ENCODE measurements around the gene KRTAP12-2.
A peak's percentile ranks its signal among the peaks of the same experiment; 100 is the strongest.

Gene KRTAP12-2, protein sequence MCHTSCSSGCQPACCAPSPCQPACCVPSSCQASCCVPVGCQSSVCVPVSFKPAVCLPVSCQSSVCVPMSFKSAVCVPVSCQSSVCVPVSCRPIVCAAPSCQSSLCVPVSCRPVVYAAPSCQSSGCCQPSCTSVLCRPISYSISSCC

DNA sequence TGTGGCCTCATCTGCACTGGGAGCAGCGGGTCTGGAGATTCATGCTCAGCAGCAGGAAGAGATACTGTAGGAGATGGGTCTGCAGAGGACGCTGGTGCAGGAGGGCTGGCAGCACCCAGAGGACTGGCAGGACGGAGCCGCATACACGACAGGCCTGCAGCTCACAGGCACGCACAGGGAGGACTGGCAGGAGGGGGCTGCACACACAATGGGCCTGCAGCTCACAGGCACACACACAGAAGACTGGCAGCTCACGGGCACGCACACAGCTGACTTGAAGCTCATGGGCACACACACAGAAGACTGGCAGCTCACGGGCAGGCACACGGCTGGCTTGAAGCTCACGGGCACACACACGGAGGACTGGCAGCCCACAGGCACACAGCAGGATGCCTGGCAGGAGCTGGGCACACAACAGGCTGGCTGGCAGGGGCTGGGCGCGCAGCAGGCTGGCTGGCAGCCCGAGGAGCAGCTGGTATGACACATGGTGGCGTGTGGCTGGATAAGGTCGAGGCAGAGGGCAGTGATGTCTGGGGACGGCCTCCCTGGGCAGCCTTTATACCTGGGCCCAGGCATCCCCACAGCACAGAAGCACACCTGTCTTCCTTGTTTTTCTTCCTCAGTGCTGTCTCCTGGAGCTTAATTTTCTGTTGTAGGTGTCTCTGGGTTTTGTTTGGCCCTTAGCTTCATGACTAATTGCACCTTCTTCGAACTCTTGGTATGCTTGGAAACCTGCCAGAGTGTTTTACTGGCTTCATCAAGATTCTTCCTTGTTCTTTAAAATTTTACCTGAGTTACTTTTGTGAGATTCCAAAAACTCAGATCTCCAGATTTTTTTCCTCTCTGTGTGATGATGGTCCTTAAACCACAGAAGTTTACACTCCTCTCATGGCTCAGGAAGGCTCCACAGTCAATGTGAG lies at the start of gene KRTAP12-2:
TSS of gene KRTAP12-2 (minus strand) at position 527 of the 920 bp plus-strand sequence. CDS start at position 486, 41 bp downstream.
- peak; percentile 70 for DNase-seq

DNA sequence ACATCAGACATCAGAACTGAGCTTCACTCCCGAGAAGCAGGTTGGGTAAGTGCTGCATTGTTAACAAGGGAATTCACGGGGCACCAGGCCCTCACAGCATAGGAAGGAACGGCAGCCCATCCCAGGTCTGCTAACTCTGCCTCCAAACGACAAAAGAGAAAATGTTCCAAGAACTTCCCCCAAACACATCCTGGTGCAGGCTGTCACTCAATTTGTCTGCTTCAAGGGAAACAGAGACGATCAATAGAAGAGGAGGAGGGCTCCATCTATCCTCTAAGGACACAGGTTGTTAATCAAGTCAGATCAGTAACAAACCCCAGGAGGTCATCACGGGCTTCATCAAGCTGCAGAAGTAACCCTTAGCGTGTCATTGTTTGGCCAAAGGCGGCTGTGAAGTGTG lies 48.2 kb upstream of the KRTAP12-2 start:
- DNase-seq = no peak

DNA sequence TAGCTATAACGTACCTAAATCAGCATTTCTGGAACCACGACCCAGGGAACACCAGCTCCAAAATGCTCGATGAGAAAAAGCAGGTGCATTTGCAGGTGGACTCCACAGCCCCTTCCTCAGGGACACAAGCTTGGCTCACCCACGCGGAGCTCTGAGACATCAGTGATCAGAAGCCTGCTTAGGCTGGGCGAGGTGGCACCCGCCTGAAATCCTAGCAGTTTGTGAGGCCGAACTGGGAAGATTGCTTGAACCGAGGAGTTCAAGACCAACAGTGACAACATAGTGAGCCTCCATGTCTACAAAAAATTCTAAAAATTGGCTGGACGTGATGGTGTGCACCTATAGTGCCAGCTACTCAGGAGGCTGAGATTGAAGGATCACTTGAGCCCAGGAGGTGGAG lies 47.1 kb upstream of the KRTAP12-2 start:
- DNase-seq = no peak

DNA sequence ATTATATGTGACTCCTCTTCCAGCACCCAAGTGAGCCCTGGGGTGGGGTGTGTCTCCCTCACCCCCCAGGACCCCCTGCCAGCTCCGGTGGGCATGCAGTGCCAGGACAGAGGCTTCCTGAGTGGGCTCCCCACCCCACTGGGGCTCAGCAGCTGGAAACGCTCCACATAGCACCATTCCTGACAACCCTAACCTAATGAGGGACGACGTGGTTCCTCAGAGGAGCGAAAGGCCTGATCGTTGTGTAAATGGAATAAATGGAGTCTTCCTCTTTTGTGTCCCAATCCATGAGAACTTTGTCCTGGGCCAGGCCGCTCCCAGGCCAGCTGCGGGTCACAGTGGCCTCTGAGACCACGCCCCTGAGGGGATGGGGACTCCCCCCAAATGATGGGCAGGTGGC lies 46.4 kb upstream of the KRTAP12-2 start:
- DNase-seq = no peak

DNA sequence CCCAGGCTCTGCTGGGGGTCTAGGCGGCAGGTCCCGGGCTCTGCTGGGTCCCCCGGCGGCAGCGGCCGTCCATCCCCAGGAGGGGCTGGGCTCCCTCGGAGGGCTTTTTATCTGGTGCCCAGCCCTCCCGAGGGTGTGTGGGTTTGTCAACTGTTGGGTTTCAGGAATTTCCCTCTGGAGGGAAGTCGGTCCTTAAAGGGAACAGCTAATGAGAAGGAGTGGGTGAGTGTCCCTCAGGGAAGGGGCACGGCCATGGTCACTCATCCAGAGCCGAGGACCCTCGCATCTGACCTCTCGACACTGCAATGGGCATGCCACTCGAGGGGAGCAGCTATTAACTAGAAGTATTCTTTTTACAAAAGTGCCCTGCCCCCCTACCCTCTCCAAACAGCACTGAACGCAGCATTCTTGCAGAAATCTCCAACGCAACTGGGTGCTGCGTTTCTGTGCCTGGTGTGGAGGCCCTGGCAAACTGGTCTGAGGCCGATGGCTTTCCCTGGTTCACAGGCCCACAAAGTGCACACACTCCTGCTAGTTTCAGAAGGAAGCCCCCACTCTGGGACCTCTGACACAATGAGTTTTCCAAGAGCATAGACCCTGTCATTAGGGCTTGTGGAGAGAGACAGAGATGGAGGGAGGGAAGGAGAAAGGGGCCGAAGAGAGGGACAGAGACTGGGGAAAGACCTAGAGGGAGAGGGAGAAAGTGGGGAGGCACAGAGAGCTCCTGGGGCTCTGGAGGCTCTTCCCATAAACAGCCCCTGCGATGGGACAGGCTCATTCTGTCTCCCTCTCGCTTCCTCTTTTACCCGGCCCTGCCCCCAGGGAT lies 45.7 kb upstream of the KRTAP12-2 start:
- no peak for DNase-seq

DNA sequence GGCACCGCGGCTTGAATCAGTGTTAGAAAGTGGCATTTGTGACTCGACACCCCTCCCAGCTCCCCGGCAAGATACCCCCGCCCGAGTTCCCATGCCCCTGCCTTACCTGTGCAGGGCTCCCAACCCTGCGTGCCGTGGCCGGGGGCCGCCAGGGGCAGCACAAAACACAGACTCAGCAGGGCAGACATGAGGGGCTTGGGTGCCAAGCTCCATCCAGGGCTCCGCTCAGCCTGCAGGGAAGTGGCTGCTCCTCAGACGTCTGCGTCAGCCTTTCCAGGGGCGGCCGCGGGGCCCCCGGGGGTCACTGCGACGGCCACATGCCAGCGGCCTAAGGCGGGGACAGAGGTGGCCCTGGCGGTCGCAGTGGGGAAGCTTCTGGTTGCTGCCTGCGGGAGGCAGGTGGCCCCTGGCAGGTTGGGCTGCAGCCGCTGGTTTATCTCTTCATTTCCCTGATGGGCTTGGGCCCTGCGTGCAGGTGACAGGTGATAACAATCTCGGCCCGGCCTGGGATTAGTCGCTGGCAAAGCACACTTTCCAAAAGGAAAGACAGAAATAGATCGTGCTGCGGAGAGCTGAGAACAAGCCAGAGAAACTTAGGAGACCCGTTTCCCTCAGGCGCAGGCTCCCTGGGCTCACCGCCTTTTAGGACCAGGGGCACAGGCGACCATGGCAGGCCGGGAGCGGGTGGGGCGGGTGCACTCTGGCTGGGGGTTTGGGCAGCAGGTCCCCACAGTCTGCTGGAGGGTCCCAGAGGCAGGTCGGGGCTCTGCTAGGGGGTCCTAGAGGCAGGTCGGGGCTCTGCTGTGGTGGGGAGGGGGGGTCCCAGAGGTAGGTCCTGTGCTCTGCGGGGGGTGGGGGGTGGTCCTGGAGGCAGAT lies 44.8 kb upstream of the KRTAP12-2 start, which contains the start of gene TSPEAR:
TSS of gene TSPEAR (minus strand) at position 246 of the 876 bp plus-strand sequence. CDS start at position 188, 58 bp downstream.
- peak; percentile 51 for DNase-seq

DNA sequence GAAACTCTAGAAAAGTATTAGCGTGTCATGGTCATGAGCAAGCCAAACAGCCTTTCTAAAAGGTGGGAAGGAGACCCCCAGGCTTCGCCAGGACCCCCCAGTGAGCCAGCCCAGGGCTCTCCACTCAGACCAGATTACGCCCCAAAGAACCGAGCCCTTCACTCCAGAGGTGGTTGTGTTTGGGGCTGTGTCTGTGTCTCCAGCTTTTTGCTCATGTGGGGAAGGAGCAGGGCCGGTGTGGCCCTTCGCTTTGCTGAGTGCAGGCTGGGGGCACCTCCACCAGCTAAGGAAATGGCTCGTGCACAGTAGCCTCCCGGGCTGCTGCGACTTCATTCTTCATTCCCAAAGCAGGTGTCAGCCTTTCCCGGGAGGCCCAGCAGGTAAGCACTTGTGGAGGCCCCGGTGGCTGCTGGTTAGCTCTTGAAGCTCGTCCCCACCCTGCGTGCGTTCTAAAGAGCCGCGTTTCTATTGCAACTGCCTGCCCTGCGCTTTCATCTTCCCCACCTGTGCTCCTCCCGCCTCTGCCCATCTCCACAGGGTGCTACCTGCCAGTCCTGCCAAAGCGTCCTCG lies 44.1 kb upstream of the KRTAP12-2 start:
- peak; percentile 69 for DNase-seq

DNA sequence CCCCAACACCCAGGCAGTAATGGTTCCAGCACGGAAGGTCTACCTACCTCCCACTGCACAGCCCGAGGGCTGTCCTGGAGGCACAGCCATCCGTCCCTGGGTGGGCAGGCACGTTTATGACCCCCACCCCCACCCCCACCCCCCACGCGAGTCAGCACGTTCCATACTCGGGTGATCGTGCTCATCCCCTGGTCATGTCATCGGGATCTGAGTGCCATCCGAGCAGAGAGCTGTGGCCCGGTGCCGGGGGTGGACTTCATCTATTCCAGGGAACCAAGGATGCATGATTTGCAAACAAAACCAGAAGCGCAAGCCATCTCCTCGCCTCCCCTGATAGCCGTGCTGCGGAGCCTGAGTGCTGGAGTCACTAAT lies 43.6 kb upstream of the KRTAP12-2 start:
- DNase-seq = no peak

DNA sequence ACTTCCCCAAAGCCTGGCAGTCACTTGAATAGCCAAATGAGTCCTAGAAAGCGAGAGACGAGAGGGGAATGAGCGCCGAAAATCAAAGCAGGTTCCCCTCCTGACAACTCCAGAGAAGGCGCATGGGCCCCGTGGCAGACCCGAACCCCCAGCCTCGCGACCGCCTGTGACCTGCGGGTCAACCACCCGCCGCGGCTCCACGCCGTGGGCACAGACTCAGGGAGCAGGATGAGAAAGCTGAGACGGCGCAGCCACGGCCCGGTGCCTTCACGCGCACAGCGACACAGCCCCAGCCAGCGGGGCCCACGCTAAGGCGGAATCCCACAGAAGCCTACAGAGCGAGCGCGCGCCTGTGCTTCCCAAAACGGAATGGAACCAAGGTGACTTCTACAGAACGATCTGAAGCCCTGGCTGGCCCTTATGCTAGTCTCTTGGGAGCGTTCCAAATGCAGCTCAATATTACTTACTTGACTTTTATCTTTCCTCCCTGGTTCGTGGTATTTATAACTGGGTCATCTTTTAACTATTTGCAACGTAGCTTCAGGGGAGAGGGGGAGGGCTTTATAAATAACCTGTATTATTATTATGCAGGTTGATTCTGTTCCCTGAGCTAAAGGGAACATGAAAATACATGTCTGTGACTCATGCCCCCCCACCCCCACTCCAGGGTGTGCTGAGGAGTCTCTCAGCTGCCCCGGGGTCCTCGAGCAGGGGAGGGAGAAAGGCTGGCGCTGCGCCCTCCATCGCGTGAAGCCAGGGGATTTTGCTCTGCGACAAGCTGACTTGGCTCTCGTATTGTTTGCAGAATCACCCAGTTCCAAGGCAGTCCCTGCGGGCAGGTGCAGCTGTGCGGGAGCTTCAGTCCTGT lies 42.9 kb upstream of the KRTAP12-2 start:
- DNase-seq = peak; percentile 72

DNA sequence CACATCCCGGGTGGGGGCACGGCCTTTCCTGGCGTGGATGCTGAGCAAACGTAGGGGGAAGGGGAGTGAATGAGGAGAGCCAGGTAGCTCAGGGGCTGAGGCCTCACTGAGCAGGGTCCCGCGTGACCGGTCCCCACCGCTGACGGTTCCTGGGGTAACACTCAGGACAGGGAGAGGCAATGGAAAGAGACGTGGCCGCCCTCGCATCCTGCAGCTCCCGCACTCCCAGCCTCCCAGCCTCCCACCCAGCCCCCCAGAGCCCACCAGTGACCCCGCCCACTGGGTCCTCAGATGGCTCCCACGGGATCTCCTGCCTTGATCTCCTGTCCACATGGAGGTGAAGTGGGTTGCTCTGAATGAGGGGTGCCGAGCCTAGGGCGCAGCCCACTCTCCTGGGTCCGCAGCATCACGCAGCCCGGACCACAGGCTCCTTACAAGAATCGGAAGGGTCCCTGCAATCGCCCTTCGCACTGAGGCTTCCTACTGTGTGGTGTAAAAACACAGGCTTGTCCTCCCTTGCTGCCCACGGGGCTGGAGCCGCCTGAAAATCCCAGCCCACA lies 42.2 kb upstream of the KRTAP12-2 start:
- DNase-seq = no peak

DNA sequence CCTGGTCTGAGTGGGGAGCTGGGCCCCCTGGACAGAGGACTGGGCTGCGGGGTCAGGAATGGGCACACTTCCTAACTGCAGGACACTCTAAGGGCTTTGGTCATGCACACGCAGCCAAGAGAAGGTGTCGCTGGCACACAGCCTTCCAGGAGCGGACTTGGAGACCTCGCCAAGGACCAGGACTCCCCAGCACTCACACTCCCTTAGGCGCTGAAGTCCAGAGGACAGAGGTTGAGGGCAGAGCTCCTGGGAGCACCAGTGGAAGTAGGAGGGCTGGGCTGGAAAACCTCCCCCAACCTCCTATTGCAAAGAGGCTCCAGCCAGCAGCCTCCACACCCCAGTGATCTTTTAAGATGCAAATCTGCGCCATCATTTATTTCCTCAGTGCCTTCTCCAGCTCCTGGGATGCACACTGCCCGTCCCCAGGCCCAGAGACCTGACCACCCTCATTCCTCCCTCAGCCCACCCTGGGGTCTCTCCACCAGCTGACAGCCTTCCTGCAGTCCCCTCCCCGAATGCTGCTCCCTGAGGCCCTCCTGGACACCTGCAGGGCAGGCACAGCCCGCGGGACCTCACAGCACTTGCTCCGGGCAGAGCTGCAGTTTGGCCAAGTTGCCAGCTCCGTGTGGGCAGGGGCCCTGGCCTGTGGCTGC lies 41.6 kb upstream of the KRTAP12-2 start:
- no peak for DNase-seq

DNA sequence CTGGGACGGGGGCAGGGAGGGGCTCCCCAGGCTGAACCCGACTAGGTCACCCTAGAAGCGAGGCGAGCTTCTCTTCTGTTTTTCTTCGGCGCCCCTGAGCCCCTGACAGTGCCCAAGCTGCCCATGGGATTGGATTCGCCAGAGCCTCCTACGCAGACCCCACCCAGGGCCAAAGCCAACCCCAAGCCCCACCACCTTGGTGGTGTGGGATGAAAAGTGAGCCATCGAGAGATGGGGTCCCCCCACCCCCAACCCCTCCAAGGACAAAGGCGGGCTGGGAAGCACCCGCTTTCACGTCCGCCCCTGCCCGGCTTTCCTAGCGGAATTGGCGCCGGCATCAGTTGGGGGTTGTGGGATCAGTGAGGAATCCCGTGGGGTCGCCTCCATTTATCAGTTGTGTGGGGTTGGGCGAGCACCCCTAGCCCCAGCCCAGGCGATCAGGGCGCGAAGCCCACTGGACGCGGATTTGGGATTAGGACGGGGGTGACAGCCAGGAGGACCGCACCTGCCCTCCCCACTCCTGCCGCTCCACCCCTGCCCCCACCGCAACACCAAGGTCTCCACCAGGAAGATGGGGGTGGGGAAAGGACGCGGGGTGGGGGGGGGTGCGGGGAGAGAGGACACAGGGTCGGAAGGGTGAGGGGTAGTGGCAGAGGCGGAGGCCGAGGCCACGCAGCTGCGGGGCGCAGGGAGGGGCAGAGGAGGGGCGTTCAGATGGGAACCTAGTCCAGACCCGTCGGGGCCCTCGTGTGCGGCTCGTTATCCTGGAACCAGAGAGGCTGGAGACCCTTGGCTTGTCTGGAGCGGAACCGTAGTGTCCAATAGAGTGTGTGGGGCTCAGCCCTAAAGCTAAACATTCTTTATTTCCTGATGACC lies 40.2 kb upstream of the KRTAP12-2 start:
- DNase-seq = no peak

DNA sequence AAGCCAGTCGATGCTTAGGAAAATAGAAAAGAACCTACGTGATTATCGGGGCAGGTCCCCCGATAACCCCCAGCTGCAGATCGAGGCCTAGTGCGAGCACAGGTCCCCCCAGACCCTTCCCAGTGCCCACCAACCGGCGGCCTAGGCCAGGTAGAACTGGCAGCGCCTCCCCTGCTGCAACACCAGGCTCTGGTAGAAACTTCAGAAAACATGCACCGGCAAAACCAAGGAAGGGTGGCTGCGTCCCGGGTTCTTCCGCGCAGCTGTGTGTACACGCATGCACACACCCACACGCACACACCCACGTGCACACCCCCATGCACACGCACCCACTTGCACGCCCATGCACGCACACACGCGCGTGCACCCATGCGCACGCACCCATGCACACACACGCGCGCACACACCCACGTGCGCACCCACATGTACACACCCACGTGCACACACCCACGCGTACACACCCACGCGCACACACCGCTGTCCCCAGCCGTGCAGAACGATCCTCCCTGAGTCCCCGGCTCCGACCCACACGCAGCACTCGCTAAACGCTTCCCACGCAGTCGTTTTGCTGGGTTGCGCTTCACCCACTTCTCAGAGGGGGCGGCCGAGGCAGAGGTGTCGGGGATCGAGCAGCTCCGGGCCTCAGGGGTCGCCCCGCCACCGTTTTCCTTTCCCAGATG lies 39.4 kb upstream of the KRTAP12-2 start:
- no peak for DNase-seq

DNA sequence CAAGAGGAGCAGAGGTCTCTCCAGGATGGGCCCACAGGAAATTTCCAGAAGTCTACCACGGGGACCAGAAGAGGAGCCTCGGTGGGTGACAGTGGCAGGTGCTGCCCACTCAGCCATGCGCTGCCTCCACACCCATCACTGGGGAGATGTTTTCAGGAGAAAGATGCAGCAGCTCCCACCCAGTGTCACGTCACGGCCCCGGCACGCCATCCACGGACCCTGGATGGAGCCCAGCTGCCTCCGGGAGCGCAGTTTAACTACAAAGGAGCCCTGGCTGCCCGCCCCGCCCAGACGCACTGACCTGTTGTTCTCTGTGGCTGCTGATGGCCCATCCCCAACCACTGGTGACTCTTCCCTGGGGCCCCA lies 37.9 kb upstream of the KRTAP12-2 start:
- no peak for DNase-seq

DNA sequence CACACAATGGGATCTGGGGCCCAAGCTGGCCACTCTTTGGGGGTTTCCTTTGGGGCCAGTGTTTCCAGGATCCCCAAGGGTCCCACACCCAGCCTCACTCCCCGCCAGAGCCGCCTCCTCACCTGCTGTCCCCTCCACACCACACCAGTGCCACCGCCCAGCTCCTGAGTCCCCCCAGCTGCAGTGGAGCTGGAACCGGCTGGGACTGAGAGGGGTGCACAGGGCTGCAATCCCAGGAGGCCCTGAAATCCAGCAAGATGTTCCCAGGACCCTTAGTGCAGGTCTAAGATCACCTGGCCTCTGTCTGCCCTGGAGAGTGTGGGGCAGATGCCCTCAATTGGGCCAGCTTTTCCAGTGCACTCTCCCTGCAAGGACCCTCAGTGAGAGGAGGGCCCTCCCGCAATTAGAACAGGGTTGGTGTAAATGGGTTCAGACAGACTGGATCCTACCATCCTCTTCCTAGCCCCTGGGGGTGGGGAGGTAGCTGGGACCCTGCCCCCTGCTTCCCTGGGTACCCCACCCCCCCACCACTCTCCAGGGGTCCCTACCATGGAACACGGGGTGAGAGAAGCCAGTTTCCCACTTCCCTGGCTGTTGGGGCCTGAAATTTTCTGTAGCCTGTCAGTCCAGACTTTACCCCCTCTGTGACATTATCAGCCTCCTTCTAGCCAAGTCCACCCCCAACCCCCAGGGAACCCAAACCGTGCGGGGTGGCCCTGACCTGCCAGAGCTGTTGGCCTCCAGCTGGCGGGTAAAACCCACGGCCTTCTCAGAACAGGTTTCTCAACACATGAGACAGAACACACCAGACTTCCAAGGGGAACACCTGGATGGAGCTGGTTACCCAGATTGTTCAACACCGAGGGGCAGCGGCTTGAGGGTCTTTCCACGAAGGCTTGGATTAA lies 37.3 kb upstream of the KRTAP12-2 start:
- DNase-seq = no peak

DNA sequence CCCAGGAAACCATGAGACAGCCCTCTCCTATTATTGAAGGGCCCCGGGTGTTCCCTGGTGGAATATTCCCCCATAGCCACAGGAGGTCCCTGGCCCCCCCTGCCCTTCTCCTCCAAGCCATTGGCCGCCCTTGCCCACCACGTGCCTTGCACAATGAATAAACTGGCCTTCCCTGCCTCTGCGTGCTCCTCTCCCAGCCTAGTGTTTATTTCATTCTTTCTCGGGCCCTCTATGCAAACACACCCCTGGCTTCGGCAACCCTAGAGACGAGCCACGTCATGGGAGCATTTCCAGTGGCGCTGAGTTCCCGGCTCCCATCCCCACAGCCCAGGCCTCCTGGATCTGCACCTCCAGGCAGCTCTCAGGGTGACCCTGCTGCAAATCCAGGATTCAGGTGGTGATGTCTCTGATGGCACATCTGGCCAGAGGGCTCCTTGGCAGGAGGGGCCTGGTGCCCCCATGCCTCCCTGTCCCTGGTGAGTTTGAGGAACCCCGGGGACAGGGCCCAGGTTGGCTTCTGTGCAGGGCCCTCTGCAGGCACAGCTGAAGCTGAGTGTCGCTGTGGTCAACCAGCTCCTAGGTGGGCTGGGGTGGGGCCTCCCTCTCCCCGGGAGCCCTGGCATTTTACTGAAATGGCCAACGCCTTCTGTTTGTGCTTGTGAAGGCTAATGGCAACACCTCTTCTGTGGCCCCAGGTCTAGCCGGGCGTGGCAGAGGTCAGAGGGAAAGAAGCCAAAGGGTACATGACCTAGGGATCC lies 36.4 kb upstream of the KRTAP12-2 start:
- no peak for DNase-seq

All from RPMI8226 (cell line).